NOMO-1 (cell line): ENCODE data around the gene SND1.

Source experiments
- DNase-seq, 2 experiments: peaks; one replicate each; lab custom pipeline; 2025; ENCODE audit not compliant: unreplicated experiment in 2 of 2; lab: John Stamatoyannopoulos, UW

The SND1 gene

GRCh38 chr7:127682140-127682539 is 30.1 kb downstream of the SND1 start:
- no peak for DNase-seq

DNA sequence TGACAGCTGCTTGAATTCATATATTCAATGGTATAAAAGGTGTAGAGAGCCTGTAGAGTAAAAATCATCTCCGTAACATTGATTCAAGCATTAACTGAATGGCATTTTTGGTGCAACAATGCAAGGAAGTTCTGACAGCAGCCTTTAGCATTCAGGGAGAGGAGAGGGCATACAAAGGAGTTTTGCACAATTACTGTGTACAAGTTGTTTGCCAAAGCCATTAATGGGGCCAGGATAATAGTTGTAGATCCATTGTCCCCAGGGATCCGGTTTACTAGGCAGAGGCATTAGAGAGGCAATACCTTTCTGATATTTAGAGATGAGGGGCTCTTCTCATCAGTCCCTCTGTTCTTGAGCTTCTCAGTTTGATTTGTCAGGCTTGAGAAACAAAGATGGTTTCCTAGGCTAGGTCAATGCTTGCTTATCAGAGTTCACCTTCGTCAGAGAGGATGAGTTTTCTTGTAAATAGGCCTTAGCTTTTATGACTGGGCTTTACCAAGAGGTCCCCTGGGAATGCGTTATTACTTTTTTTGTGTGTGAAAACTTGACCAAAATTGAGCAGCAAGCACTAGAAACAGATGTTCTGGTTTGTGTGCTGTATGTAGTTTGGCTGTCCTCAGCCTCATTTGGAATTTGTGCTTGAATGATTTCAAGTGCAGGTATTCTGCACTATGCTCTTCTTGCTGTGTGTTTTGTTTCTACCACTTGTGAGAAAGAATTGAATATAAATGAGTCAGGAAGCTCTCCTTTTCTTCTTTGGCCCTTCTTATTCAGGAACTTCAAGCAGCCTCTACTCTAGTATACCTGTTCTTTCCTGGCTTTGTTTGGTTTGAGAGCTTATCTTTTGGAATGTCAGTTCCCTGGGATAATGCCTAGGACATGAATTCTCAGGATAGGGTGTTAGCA is 32.0 kb downstream of the SND1 start:
- DNase-seq, result no peak

- DNase-seq, result no peak
Observed at GRCh38 chr7:127689194-127689772, 37.3 kb downstream of the SND1 start.

GRCh38 chr7:127690337-127690736 is 38.3 kb downstream of the SND1 start:
- DNase-seq, result no peak

DNA sequence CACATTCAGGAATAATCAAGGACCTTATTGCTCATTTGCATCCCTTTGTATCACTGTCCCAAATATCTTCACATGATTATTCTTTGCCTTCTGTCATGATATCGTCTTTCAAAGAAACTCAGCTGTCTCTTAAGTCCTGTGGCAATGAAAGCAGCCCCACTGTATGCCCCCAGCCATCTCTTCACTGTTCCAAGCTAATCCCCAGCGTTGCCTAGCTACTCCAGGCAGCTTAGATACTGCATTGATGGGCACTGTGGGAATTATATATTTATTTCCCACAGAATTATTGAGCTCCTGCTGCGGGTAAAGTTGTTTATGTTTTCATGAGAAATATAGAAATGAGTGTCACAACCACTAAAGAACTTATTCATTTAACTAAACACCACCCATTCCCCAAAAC is 38.8 kb downstream of the SND1 start:
- DNase-seq, result no peak

GRCh38 chr7:127692200-127692599 is 40.2 kb downstream of the SND1 start:
- DNase-seq, result no peak

DNA sequence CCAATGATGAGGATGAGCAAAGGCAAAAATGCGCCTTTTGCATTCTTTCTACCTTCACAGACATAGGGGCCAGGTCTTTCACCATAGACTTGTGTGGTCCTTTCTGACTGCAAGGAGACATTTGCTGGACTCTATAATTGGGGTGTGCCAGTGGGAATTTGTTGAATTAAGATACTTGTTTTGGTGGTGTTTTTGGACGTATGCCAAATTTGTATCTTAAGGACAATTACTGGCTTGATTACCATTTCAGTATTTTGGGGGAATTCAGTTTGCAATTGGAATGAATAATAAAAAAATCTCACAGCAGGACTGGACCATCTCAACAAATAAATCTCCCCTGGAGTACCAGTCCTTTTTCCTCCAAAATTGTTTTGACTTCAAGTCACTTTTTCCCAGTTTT is 47.9 kb downstream of the SND1 start:
- DNase-seq, result no peak

GRCh38 chr7:127702052-127702652 is 50.2 kb downstream of the SND1 start:
- no peak for DNase-seq

- no peak for DNase-seq
Observed at GRCh38 chr7:127702938-127703337, 50.9 kb downstream of the SND1 start.

GRCh38 chr7:127704211-127704610 is 52.2 kb downstream of the SND1 start:
- no peak for DNase-seq

DNA sequence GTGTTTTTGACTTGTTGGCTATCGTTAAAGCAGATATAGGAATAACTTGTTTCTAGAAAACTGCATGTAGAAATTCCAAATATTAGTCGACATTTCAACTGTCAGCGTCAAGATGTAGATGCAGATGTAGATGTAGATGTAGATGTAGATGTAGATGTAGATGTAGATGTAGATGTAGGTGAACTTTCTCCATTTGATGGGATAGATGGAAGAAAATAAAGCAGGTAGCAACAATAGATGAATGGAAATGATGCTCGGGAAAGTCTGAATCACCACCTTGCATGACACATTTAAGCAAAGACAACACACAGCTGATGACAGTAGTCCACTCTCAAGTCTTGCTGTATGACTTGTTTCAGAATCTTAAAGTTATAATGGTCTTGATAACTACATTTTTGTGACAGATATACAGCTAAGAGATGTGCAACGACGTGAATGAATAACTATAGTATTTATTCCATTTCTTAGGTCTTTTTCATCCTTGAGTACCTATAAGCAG is 53.5 kb downstream of the SND1 start:
- DNase-seq, result no peak

DNA sequence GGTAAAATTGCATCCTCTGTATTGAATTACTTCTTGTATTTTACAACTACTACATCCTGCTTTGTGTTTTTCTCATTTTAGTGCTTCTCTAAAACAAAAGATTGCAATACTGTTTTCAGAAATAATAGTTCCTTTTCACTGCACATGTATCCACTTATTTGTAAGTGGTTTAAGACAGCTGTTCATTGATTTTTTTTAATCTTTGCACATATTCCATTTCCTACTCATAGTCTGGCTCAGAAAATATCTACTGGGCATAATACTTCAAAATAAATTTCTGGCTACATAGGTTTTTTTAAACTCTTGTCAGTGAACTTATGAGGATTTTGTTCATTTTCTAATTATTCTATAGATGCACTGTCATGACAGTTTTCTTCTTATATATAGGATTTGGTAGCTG is 54.8 kb downstream of the SND1 start:
- DNase-seq, result no peak

DNA sequence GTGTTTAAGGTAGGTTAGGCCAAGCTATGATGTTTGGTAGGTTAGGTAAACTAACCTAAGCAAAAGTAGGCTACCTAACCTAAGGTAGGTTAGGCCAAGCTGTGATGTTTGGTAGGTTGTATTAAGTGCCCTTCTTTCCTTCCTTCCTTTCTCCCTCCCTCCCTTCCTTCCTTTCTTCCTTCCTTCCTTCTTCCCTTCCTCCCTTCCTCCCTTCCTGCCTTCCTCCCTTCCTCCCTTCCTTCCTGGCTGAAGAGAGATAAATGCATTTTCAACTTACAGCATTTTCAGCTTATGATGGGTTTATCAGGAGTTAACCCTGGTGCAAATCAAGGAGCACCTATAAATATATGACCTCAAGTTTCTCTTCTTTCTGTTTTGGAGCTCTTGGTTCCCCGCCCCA is 56.2 kb downstream of the SND1 start:
- no peak for DNase-seq

DNA sequence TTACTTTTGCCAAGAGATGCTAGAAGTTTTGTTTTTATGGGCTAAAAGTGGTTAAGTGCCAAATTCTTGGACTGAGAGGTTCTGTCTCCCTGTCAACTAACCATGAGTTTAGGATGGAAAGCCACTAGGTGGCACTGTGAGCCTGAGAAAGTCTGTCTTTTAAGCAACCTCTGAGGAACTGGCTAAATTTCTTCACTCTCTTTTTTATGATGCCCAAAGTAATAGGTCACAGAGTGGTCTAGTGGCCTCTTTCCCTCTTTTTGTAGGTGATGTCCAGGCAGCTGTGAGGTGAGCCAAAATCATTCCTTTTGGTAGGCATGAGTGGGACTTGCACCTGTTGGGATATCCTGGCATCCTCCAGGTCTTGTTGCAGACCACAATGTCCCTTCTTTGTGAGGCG is 56.8 kb downstream of the SND1 start:
- DNase-seq, result peak in 1 of 2 experiments; percentile 39

DNA sequence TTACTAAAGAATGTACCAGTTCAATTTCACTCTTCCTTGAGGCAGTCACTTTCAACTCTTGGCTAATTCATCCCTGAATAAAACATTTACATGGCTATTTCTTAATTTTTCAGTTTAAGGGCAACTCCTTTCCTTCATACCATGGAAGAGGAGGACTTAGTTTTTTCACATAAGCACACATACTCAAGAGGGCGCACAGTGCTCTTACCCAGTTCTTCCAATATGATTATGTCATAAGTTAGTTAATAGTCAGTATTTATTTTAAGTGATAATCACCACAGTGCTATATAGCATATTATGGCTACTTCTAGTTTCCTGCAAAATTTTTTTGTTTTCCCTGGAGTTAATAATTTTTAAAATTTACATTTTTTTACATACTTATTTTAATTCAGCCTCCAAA is 58.6 kb downstream of the SND1 start:
- no peak for DNase-seq

DNA sequence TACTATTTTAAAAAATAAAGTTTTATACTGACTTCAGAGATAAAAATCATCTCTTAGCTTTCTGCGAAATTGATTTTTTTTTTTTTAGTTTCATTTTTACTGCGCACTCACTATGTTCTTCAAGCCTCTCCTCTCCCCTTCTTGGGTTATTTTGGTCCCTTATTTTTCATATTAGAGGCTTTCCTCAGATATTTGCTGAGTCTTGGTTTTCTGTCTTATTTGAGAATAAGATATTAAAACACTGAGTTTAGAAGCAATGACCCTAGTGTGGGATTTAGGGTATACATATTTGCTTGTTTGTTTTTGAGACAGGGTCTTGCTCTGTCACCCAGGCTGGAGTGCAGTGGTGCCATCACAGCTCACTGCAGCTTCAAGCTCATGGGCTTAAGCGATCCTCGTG is 59.9 kb downstream of the SND1 start:
- DNase-seq, result no peak

DNA sequence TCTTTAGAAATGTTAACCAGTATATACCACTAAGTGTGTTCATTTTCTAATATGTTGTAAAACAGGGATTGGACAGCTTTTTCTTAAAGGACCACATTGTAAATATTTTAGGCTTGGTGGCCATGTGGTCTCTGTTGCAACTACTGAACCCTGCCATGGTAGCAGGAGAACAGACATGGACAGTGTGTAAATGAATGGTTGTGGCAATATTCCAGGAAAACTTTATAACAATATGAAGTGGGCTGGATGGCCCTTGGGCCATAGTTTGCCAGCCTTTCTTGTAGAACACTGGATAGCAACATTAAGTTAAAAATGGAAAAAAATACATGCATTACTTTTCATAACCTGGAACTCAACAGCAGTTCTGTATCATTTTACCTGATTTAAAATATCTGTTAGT is 61.0 kb downstream of the SND1 start:
- DNase-seq, result no peak

GRCh38 chr7:127713758-127714157 is 61.8 kb downstream of the SND1 start:
- DNase-seq, result no peak

- DNase-seq, result no peak
Observed at GRCh38 chr7:127715272-127715671, 63.3 kb downstream of the SND1 start.

- no peak for DNase-seq
Observed at GRCh38 chr7:127715901-127716300, 63.9 kb downstream of the SND1 start.

DNA sequence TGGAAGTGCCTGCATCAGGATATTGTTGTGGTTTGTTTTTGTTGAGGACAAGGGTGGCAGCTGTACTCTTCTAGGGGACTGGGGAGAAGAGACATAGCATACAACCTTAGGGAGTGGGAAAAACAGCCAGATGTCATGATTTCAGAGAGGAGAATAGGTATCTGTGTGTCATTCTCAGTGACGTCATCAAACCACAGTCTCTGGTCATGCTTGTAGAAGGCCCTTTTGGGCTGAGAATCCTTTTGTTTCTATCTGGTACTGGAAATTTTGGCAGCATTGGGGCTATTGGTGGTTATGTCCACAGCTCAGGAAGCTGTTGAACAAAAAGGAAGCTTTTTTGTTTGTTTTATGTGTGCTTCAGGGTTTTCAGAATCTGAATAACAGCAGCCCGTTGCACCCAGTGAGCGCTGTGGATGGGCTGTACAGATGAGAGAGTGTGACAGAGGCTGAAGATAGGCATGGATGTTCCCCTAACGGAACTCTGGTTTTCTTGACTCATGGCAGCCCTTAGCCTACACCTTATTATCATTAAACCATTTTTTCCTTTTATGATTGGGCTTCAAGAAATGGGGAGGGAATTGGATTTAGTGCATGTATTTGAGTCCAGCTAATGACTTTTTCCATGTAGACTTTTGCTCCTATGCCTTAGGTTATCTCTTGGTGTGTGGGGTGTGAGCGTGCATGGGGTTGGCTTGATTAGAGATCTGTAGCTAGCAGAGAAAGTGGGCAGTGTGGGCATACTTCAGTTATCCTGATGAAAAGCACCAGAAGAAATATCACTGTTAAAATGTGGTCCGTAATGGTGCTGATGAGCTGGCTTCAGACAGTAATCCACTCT is 65.7 kb downstream of the SND1 start:
- no peak for DNase-seq
